Coronary artery (tissue), 2 donors: ENCODE data around the gene SCUBE2.

Experiments
- DNase-seq: peaks from one replicate; pipeline ENCODE4 v3.0.0-alpha.2; 2017; ENCODE audit warnings: low spot score
- H3K27ac ChIP-seq, 2 donors: fragments of 200-600 bp; sonication (generic); one replicate each; pipeline ENCODE4 v1.5.1; 2016 to 2019
- H3K4me3 ChIP-seq: fragments of 200-600 bp; sonication (generic); 2 replicates; pipeline ENCODE4 v1.5.1; 2016; ENCODE audit warnings: mild to moderate bottlenecking, moderate library complexity
- CTCF ChIP-seq: fragments of 200-600 bp; sonication (generic); IDR thresholded peaks from one replicate; pipeline ENCODE4 v1.5.1; 2019; ENCODE audit warnings: antibody characterized with exemption

SCUBE2 gene

GRCh38 chr11:9136741-9137140 lies 45.3 kb upstream of the SCUBE2 start:
- no peak for TF ChIP-seq CTCF
- no peak overlapping the region for H3K4me3 ChIP-seq
- no peak for DNase-seq
- no peak overlapping the region for H3K27ac ChIP-seq

- Histone ChIP-seq H3K4me3 (no peak overlapping the region), H3K27ac (no peak overlapping the region)
- TF ChIP-seq CTCF: no peak
- no peak for DNase-seq
Measured at GRCh38 chr11:9133956-9134355, 42.6 kb upstream of the SCUBE2 start.

GRCh38 chr11:9132203-9132878 lies 40.9 kb upstream of the SCUBE2 start:
- no peak overlapping the region for H3K4me3 ChIP-seq
- DNase-seq: no peak
- TF ChIP-seq CTCF: no peak
- no peak overlapping the region for H3K27ac ChIP-seq

GRCh38 chr11:9130297-9130696 lies 38.9 kb upstream of the SCUBE2 start:
- TF ChIP-seq CTCF: no peak
- DNase-seq: no peak
- Histone ChIP-seq H3K27ac (no peak overlapping the region), H3K4me3 (no peak overlapping the region)

GRCh38 chr11:9126636-9127035 lies 35.2 kb upstream of the SCUBE2 start:
- no peak for DNase-seq

GRCh38 chr11:9125185-9125886 lies 33.9 kb upstream of the SCUBE2 start:
- no peak for TF ChIP-seq CTCF

More at GRCh38 chr11:9126636-9127035, 35.2 kb upstream of the SCUBE2 start:
- TF ChIP-seq CTCF: no peak
- H3K27ac ChIP-seq: no peak overlapping the region
- no peak overlapping the region for H3K4me3 ChIP-seq

More at GRCh38 chr11:9125185-9125886, 33.9 kb upstream of the SCUBE2 start:
- H3K4me3 ChIP-seq: no peak overlapping the region
- no peak for DNase-seq
- H3K27ac ChIP-seq: no peak overlapping the region
